ENCODE data around the gene EPS8L2.

EPS8L2 gene

DNA sequence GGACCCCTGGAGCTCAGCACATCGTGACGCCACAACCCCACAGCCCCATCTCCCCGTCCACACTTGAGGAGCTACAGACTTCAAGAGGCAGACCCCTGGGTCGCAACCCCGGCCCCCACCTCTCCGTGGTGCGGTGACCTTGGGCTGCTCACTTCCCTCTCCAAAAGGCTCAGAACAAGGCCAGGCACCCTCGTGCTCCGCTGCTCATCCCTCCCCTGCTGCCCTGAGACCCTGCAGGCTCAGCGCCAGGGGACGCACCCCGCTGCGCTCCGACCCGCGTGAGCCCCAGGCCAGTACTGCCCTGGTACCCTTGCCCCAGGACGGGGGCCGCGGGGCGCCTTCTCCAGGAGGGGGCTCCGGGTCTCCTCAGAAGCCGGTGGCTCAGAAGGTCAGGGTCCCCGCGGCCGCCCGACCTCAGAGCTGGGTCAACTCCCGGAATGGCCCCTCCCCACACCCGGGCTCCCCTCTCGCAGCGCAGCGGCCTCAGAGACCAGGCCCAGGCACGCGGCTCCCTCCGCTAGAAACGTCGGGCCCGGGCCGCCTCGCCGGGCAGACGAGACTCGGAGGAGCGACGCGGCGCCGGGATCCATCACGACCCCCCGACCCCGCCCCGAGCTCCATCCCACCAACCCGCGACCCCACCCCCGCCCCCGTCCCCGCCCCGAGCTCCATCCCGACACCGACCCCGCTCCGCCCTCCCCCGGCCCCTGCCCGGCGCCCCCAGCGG, 70.7 kb downstream of the EPS8L2 start:
- no peaks in the 10 kb centered on the region for H3K9me3 ChIP-seq (ENCODE audit: control insufficient read depth in 1 of 2, low read length in 2 of 2)
- peak overlapping the region; percentile 77 to 79 for H3K4me3 ChIP-seq (ENCODE audit: low read depth in 1 of 2, low read length in 2 of 2)
- no peak overlapping the region for H3K27ac ChIP-seq (ENCODE audit: low read depth, low read length)
- H3K4me1 ChIP-seq (ENCODE audit: control insufficient read depth in 1 of 2, insufficient read depth in 2 of 2, low read length in 2 of 2) = peaks cover 18 to 28% of the 10 kb centered on the region in 2 donors
- no peaks in the 10 kb centered on the region for H3K27me3 ChIP-seq (ENCODE audit: control insufficient read depth in 1 of 2, insufficient read depth in 2 of 2, low read length in 2 of 2)
- peaks cover 4 to 18% of the 10 kb centered on the region in 2 donors for H3K36me3 ChIP-seq (ENCODE audit: control insufficient read depth in 1 of 2, insufficient read depth in 2 of 2, low read length in 2 of 2)
- peak overlapping the region; percentile 72 to 88 for H3K9ac ChIP-seq (ENCODE audit: low read depth in 1 of 2, low read length in 2 of 2)

All from duodenal mucosa (tissue), 2 donors.